Activated CD8-positive, alpha-beta memory T cell treated with anti-CD3 and anti-CD28 coated beads for 48 hours (primary cell): ENCODE data around the gene RFFL.
"Not testable (repeated sequence)": the region's sequence is repeated elsewhere in the genome, so short reads cannot be mapped to it uniquely, and the experiment has no call there.

Experiments
- DNase-seq, 3 experiments: peaks; one replicate each; pipeline ENCODE4 v3.0.0-alpha.2; 2020; ENCODE audit warnings: low read depth in 2 of 3, low spot score in 2 of 3

RFFL gene

DNA sequence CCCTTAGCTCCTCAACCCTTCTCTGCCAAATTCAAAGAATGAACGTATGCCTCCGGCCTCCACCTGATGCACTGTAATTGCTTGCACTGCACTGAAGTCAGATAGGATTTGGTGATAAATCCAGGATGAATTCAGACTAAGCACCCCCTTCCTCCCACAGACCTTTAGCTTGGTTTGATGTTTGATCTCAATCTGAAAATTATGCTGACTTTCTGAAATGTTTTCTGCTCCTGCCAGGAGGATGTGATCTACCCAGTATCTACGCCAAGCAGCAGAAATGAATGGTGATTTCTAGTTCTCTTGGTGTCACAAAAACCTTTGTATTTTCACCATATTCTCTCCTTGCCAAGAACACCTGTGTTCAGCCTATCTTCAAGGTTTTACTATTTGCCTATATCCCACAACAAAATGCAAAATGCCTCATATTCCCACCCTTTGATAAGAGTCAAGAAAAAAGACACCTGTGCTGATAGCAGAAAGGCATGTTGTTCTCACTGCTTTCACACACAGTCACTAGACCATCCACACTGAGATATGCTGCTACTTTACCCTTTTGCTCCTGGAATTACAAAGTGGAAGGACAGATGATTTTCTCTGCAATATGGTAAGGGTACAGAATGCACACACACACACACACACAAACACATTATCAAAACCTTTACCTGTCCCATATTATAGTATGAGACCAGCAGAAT, 14.7 kb downstream of the RFFL start:
- no peak for DNase-seq

DNA sequence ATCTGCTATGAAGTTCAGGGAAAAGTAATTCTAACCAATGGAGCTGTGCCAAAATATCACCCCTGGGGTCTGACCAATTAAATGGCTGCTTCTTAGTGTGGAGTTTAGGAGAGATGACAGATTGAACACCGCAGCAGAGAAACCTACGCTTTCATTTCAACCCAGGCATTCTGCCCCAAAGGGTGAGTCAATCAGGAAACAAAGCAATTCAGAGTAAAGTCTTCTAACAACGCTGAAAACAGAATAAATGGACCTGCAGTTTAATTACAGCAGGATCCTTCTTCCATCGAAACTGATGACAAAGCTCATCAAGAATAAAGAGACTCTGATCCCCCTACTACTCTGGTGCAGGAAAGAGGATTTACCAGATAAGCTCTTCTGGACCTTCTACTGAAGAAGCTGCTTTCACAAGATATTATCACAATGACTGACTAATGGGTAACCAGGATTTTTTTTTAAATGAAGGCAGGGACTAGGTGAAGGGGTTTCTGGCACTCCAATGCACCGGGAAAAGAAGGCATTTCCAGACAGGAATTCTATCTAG, 16.7 kb downstream of the RFFL start:
- peak in 1 of 3 experiments; percentile 30 for DNase-seq

DNA sequence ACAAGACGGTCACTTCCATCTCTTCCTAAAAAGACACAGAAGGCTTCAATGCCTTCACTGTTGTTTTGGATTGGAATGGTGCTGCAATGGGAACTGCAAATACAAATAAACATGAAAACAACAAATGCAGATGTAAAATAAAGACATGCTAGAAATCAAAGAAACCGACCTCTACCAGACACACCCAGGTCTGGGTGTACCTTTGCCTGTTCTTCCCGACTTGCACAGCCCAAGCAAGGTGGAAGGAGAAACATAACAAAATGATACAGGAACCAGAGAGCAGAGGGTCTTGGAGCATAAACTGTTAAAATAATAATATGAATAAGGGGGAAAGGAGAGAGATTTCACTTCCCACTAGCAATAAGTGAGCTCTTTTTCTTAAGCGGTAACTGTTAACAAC, 17.3 kb downstream of the RFFL start:
- DNase-seq = no peak

DNA sequence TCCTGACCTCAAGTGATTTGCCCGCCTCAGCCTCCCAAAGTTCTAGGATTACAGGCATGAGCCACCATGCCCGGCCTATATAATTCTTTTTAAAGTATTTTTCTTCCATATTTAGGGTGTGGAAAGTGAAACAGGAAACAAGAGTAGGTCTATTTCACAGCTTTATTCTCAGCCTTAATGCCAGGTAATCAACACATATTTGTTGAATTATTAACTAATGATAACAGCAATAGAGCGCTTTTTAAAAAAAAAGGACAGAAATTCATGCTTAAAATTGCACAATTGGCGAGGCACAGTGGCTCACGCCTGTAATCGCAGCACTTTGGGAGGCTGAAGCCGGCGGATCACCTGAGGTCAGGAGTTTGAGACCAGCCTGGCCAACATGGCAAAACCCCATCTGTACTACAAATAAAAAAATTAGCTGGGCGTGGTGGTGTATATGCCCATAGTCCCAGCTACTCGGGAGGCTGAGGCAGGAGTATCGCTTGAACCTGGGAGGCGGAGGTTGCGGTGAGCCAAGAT, 18.0 kb downstream of the RFFL start:
- DNase-seq = not testable (repeated sequence)

DNA sequence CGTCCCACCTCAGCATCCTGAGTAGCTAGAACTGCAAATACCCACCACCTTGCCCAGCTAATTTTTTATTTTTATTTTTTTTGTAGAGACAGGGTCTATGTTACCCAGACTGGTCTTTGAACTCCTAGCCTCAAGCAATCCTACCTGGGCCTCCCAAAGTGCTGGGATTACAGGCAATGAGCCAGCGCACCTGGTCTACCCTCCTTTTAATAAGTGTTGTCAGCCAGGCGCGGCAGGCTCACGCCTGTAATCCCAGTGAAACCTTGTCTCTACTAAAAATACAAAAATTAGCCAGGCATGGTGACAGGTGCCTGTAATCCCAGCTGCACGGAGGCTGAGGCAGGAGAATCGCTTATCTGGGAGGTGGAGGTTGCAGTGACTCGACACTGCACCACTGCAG, 19.3 kb downstream of the RFFL start:
- no peak for DNase-seq

DNA sequence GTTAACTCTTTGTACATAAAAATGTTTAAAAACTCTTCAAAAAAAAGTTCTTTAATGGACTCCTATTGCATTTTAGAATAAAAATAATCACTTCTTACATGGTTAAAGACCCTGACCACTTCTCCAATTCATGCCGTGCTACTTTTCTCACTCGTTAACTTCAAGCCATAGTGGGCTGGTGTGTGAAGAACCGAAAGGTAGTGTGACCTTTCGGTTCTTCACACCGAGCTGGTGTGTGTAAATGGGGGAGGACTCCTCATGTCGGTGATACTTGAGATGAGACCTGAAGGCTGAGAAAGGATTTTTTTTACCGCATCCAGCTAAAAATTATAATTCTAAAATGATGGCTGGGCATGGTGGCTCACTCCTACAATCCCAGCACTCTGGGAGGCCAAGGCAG, 22.1 kb downstream of the RFFL start:
- DNase-seq = no peak

DNA sequence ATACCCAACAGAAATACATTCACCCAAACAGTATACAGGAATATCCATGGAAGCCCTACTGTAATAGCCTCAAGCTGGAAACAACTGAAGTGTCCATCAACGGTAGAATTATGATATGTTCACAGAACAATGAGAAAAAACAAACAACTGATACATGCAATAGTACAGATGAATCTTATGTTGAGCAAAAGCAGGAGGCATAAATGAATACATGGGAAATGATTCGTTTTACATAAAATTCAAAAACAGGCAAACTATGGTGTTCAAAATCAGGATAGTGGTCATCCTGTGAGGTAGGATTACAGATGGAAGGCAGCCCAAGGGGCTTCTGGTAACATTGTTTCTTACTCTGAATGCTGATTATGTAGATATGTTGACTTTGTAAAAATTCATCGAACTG, 25.1 kb downstream of the RFFL start:
- DNase-seq = no peak

DNA sequence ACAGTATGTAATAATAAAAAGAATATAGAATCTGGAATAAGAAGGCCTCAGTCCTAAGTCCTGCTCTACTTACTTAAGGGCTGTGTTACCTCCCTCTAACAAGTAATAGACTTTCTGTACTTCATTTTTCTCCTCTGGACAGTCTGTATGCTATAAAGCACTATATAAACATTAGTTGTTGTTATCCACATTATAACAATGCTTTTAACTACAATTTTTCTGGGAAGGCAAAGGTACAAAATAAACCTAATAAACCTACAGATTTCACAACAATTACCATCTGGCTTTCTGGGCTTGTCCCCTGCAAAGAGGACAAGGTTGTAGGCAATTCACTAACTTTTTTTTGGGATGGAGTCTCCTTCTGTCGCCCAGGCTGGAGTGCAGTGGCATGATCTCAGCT, 32.7 kb downstream of the RFFL start:
- DNase-seq = no peak

DNA sequence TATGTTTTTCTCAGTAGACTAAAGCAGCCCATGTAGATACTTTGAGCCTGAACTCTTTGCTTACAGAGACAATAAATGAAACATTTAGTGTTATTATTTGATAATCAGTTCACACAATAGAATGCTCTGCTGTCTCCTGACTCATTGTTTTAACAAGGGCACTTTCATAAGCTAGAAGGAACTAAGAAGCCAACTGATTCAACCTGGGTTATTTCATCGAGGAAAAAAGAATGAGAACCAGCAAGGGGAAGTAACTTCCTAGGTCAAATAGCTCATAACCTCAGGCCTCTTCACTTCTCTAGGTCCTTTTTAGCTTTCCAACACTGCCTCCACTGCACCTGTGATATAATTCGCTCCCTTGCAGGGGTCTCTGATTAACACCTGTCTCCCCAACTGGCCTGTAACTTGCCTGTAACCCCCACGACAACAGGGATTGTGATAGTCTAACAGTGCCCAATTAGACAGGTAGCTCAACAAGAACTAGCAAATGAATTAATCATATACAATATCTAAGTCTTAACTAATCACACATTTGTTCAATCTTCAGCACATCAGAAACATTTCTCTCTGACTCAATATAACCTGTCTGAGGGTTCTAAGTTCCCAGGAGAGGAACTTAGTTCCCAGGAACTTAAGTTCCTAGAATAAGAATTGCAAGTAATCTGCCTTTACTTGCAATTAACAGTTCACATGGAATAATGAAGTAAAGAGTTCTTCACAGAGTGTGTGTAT, 34.8 kb downstream of the RFFL start:
- DNase-seq = no peak

DNA sequence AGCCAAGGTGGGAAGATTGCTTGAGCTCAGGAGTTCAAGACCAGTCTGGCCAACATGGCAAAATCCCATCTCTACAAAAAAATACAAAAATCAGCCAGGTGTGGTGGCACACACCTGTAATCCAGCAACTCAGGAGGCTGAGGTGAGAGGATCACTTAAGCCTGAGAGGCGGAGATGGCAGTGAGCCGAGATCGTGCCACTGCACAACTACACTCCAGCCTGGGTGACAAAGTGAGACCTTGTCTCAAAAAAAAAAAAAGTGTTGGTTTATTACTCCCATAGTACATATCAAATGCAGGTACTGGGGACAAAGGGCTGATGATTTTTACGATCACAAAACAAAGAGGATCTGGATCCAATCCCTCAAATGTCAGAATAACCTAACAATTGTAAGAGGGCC, 35.4 kb downstream of the RFFL start:
- not testable (repeated sequence) for DNase-seq

DNA sequence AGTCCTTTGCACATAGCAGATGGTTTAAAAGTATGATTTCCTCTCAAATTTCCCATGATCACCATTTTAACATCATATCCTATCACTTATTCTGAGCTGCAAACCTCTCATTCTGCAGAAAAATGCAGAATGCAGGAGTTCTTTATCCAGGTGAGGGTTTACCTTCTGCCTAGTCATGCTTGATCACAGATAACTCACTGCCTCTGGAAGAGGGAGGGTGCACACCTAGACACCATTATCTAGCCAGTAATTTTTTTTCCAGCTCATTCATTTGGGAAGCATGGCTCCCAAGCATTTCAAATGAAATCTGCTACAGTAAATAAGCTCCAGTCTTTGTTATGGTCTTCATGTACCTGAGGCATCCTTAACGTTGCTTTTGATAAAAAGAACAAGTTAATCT, 38.0 kb downstream of the RFFL start:
- no peak for DNase-seq

DNA sequence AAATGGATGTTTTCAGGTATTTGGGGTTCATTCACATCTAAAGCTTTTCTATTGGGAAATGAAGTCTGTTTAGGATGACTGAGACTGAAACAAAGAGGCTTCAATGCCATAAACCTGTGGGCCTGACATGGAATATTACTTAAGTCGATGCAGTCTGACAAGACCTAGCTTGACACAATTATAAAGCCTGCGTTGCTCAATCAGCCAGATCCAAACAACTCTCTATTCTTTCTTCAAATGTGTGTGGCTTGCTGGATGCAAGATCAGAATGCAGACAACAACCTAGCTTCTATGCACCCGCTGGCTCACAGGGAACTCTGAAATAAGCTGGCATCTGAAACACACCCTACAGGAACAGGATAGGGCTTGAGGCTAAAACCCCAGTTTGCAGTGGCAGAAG, 40.0 kb downstream of the RFFL start:
- no peak for DNase-seq

DNA sequence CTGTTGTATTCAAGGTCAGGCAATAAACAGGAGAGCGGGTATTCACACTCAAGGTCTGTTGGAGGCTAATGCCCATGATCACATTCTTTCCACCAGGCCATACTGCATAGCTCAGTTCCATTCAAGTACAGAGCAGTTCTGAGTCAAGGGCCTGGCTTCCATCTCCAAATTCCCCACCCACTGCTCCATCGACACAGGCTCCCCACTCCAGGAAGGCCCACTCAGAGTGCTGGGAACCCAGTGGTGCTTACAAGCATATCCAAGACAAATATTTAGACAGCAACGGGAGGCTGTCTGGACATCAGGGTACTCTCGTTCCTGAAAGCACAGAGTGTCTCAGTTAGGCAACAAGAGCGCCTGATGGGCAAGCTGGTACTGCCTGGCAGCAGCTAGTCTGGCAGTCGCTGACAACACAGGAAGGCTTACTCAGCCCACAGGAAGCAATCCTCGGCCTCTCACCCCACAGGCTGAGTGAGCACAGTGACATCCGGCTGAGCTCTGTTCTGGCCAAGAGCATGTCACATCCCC, 40.9 kb downstream of the RFFL start:
- DNase-seq = peak; percentile 28 to 49 (median 48)

DNA sequence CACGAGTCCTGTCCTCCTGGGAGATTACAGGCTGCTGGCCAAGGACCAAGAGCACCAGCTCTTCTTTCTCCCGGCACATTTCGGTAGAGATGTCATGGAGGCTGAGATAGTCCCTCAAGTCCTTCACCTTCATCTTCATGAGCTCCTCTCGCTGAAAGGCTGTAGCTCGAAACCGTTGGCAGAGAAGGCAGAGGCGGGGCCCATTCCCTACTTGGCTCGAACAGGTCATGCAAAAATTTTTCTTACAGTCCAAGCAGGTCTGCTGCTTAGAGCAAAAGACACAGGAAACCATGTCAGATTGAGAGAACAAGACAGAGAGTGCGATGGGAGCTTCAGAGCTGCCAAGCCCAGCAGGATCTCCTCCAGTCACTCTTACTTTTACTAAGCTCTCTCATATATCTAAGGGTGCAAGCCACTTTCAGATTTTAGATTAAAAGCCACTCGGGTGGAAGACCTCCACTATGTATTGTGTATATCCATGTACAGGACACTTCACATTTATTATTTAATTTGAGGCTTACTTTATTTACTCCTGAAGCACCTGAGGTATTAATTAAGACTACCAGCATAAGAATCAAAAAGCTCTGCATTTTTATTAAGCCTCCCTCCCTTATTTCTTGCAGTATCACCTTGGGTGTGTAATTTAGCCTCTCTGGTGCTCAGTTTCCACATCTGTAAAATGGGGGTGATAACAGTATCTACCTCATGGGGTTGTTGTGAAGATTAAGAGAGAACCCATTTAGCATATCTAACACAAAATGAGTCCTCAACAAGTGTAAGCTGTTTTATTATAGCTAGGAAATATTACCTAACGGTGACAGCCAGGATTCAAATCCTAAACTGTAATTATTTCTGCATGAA, 41.8 kb downstream of the RFFL start:
- DNase-seq = no peak

DNA sequence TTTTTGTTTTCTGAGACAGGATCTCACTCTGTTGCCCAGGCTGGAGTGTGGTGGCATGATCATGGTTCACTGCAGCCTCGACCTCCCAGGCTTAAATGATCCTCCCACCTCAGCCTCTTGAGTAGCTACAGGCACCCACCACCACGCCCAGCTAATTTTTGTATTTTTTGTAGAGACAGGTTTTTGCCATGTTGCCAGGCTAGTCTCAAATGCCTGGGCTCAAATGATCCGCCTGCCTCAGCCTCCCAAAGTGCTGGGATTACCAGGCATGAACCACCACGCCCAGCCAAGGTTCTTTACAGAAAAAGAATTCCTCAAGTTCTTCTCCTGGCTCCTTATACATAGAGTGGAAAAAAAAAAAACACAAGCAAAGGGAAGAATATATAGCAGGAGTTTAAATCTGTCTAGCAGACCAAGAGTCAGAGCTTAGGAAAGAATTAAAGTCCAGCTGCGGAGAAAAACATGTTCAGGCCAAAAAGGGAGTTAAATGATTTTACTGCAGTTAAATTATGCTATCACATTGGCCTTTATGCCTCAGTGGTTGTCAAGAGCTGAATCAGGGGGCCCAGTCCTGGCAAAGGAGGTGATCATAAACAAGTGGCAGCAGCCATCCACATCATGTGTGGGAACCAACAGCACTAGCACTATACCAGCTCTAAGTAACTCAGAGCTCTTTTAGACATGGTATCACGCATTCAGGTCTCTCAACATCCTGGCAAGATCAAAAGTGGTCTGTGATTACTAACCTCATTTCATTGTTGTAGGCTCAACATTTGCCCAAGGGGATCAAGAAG, 43.9 kb downstream of the RFFL start:
- DNase-seq = no peak

DNA sequence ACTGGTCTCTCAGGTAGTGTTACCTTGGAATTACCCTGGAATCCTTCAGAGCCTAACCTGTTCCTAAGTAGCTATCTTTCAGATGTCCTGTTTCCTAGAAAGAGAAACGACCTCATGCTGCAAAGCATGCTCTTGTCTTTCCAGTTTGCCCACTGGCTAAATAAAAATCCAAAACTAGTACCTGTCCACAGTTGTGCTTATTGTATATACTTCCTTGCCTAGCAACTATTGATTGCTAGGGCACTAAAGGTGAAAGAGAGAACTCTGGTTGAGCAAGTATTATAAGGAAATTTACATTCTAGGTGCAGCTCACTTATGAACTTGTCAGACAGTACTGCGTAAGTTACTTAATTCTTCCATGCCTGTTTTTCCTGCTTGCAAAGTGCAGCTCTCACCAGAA, 44.7 kb downstream of the RFFL start:
- no peak for DNase-seq

DNA sequence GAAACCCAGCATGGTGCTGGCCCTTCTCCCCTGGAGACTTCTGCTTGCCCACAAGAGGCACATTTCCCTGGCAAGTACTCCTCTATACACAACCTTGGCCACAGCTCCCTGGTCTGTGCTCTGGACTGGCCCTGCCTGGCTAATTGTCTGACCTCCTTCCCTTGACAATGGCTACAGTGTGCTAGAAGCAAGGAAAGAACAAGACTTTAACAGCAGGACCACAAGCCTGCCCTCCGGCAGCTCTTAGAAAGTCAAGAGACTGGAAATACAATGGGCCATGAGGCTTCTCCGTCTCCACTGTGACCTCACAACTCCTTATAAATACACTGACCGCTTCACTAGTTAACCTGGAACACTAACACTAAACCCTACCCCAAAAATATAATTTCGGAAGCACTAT, 46.5 kb downstream of the RFFL start:
- DNase-seq = no peak

DNA sequence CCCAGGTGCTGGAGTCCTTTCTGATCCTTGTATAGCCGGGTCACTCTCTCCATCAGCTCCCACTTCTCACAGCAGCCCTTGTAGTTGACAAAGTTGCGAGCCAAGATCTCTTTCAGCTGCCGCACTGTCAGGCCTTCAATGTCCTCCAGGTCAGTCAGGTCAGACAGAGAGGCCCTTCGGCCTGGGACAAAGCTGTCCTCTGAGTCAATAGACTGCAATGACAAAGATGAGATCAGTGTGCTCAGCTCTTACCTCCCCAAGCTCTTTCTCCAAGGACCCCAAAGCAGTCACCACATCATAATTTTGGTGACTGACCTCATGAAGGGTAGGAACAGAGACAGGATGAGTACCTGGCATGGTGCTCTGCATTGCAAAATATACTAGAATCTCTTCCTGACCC, 47.1 kb downstream of the RFFL start:
- no peak for DNase-seq

DNA sequence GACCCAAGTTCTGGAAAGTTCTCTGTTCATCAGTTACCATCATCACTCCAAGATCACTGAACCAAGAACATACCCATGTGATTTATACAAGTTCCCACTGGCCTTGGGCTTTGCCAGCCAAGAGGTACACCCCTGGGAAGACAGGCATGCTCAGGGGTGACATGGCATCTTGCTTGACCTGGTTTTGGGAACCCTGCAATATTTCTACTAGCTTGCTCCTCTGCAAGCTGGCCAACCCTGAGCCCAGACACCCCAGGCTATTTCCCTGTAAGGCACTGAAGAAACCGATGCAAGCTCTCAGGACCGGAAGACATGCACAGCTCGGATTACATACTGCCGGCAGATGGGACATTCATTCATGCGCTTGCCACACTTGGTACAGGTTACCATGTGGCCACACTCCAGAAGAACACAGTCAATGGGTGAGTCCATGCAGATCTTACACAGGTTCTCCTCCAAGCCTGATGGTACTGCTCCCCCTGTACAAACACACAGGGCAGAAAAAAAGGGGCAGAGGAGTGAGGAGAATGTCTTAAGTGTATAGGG, 51.8 kb downstream of the RFFL start:
- no peak for DNase-seq

DNA sequence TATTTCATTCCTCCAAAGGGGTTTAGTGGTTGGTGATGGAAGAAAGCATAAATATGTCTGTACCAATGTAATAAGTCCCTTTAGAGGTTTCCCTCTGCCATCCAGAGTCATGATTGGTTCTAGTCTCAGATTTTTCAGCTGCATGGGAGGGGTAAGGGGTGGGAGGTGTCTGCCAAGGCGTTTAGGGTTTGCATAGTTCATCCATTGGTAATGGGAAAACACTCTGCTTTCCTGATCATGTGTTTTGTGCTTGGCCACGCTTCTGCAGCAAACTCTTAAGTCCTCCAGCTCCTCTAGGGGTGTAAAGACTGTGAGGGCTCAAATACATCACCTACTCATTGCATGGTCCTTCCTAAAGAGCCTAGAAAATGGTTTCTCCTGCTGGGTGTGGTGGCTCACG, 53.4 kb downstream of the RFFL start:
- DNase-seq = no peak
